WTC11 (cell line): Measurements from ENCODE around the gene TRMT2A. TPM values are rescaled to one million over a fixed set of nuclear protein-coding genes. Genes with fewer than 3 reads are reported as not detected.

ENCODE experiments used
- ATAC-seq: fragments of 200-7000 bp; cut with Tn5 transposase; 2 replicates; pipeline ENCODE4 v1.10.0; 2021; ENCODE audit warnings: mild to moderate bottlenecking, moderate library complexity
- CTCF ChIA-PET: fragments of 300-600 bp; sonication (Branson Sonifier 250); formaldehyde crosslinking; loops from one replicate; lab custom pipeline; 2021; ENCODE audit warnings: antibody characterized with exemption; lab: Charles Lee
- POLR2A ChIA-PET: fragments of 350-600 bp; sonication (Branson Sonifier 250); formaldehyde crosslinking; loops from one replicate; lab custom pipeline; 2021; ENCODE audit warnings: antibody characterized with exemption; lab: Charles Lee
- DNase-seq: peaks from one replicate; pipeline ENCODE4 v3.0.0; 2021; ENCODE audit warnings: low spot score
- H3K27ac Mint-ChIP-seq: 2 replicates; pipeline ENCODE4 v1.8.0; 2021; ENCODE audit warnings: mixed read lengths
- H3K27me3 Mint-ChIP-seq: 2 replicates; pipeline ENCODE4 v1.8.0; 2021; ENCODE audit warnings: low read depth, mild to moderate bottlenecking, moderate library complexity, mixed read lengths
- H3K36me3 Mint-ChIP-seq: 2 replicates; pipeline ENCODE4 v1.8.0; 2021; ENCODE audit warnings: mixed read lengths
- H3K4me1 Mint-ChIP-seq: 2 replicates; pipeline ENCODE4 v1.8.0; 2022; ENCODE audit warnings: mixed read lengths
- H3K4me3 Mint-ChIP-seq: 2 replicates; pipeline ENCODE4 v1.8.0; 2021; ENCODE audit warnings: mild to moderate bottlenecking, moderate library complexity, mixed read lengths
- H3K9me3 Mint-ChIP-seq: 2 replicates; pipeline ENCODE4 v1.8.0; 2021; ENCODE audit warnings: mixed read lengths
- ATF1 ChIP-seq: sonication (generic); formaldehyde crosslinking; IDR thresholded peaks from 2 replicates; pipeline ENCODE4 v1.8.1; 2023; ENCODE audit warnings: mild to moderate bottlenecking, moderate library complexity, missing genetic modification reagents
- CTCF ChIP-seq: fragments of 200-600 bp; IDR thresholded peaks from 2 replicates; pipeline ENCODE4 v1.8.0; 2022; ENCODE audit warnings: antibody characterized with exemption
- E2F5 ChIP-seq: sonication (generic); formaldehyde crosslinking; IDR thresholded peaks from 2 replicates; pipeline ENCODE4 v1.8.1; 2022; ENCODE audit warnings: mild to moderate bottlenecking, moderate library complexity, missing genetic modification reagents
- GTF2I ChIP-seq: fragments of 250-450 bp; sonication (Bioruptor Pico); conservative IDR thresholded peaks from 2 replicates; pipeline ENCODE4 v1.4.0; 2021; ENCODE audit warnings: mild to moderate bottlenecking
- HMGXB4 ChIP-seq: sonication (generic); formaldehyde crosslinking; IDR thresholded peaks from 2 replicates; pipeline ENCODE4 v1.8.1; 2023; ENCODE audit warnings: mild to moderate bottlenecking, moderate library complexity, missing genetic modification reagents
- PRRX2 ChIP-seq: fragments of 250-450 bp; sonication (Bioruptor Pico); IDR thresholded peaks from 2 replicates; pipeline ENCODE4 v1.8.0; 2021; ENCODE audit warnings: mild to moderate bottlenecking
- SP1 ChIP-seq: sonication (generic); formaldehyde crosslinking; conservative IDR thresholded peaks from 2 replicates; pipeline ENCODE4 v1.8.1; 2022; ENCODE audit warnings: missing genetic modification reagents
- TCF7 ChIP-seq: sonication (generic); formaldehyde crosslinking; IDR thresholded peaks from 2 replicates; pipeline ENCODE4 v1.8.0; 2022; ENCODE audit warnings: mild to moderate bottlenecking, low read depth, missing genetic modification reagents, moderate library complexity
- TEAD1 ChIP-seq: sonication (generic); formaldehyde crosslinking; IDR thresholded peaks from 2 replicates; pipeline ENCODE4 v1.8.0; 2022; ENCODE audit warnings: mild to moderate bottlenecking, missing genetic modification reagents
- ZNF138 ChIP-seq: sonication (generic); formaldehyde crosslinking; conservative IDR thresholded peaks from 2 replicates; pipeline ENCODE4 v1.8.1; 2022; ENCODE audit warnings: mild to moderate bottlenecking, moderate library complexity, missing genetic modification reagents
- ZNF416 ChIP-seq: fragments of 250-450 bp; sonication (Bioruptor Pico); IDR thresholded peaks from 2 replicates; pipeline ENCODE4 v1.9.0; 2021; ENCODE audit warnings: mild to moderate bottlenecking, inconsistent platforms
- ZNF532 ChIP-seq: fragments of 250-450 bp; sonication (Bioruptor Pico); IDR thresholded peaks from 2 replicates; pipeline ENCODE4 v1.9.0; 2021; ENCODE audit warnings: mild to moderate bottlenecking, borderline replicate concordance
- total RNA-seq: library from RNA; stranded (reverse); gene quantifications from 3 replicates; pipeline ENCODE4 v1.2.3, GENCODE V29; 2021

TRMT2A gene
- total RNA-seq, 1 experiment from 2014 or later = 68.6 TPM

GRCh38 chr22:20112623-20113511 lies 4.2 kb downstream of the TRMT2A start (continued):
- TF ChIP-seq HMGXB4 (CRISPR knock-in tag) = no peak

- Mint-ChIP-seq H3K9me3 (no peaks in the 10 kb centered on the region), H3K27me3 (no peaks in the 10 kb centered on the region), H3K27ac (peak overlapping the region; percentile 77), H3K4me3 (no peak overlapping the region), H3K4me1 (no peaks in the 10 kb centered on the region; the same call in 1 of the 2 replicates), H3K36me3 (peaks cover 39% of the 10 kb centered on the region)
- DNase-seq (no peak), ATAC-seq (no peak)
- ChIA-PET CTCF (interaction anchor here (1.4 kb wide), 1 partner anchor 18 kb away, joined by 5 read pairs; no protein-coding TSS in a partner anchor), POLR2A (no interaction called here)
- no peak; the same call in 1 of the 2 replicates for TF ChIP-seq SP1 (CRISPR knock-in tag)
- 0 out of 2 replicates have a peak, but pooled peaks have one; percentile 49 for TF ChIP-seq ATF1 (CRISPR knock-in tag)
- no peak for TF ChIP-seq ZNF138
- TF ChIP-seq TEAD1 (CRISPR knock-in tag) = no peak
- TF ChIP-seq TCF7 (CRISPR knock-in tag) = no peak
- TF ChIP-seq ZNF416 (CRISPR knock-in tag) = no peak
- no peak for TF ChIP-seq PRRX2 (CRISPR knock-in tag)
Measured at GRCh38 chr22:20111689-20112622, 5.1 kb downstream of the TRMT2A start.

GRCh38 chr22:20111045-20111688 lies 5.9 kb downstream of the TRMT2A start:
- H3K4me3 Mint-ChIP-seq = no peak overlapping the region
- POLR2A ChIA-PET = no interaction called here

More at GRCh38 chr22:20111045-20111688, 5.9 kb downstream of the TRMT2A start:
- CTCF ChIA-PET = interaction anchor here (1.0 to 1.4 kb wide), 3 partner anchors 10 to 28 kb away, joined by 3 to 5 read pairs (median 3); no protein-coding TSS in a partner anchor
- no peaks in the 10 kb centered on the region for H3K9me3 Mint-ChIP-seq
- TF ChIP-seq E2F5 (CRISPR knock-in tag) = no peak
- TF ChIP-seq GTF2I (CRISPR knock-in tag) = no peak
- no peak for TF ChIP-seq ZNF532 (CRISPR knock-in tag)
- TF ChIP-seq CTCF = no peak
- TF ChIP-seq, all 79 proteins: peak for 0
- Mint-ChIP-seq H3K4me1 (no peaks in the 10 kb centered on the region; the same call in 1 of the 2 replicates), H3K27me3 (no peaks in the 10 kb centered on the region), H3K36me3 (peaks cover 47% of the 10 kb centered on the region), H3K27ac (no peak overlapping the region)
- ATAC-seq (peak; percentile 56), DNase-seq (no peak)
